HCT116 (cell line): Measurements from ENCODE around the gene PHOSPHO2.

Experiments used
- FOSL1 ChIP-seq: IDR thresholded peaks from 2 replicates; pipeline ENCODE4 v1.6.1; 2012; ENCODE audit warnings: low read depth
- POLR2A ChIP-seq: IDR thresholded peaks from 2 replicates; pipeline ENCODE4 v1.7.0; 2011; ENCODE audit warnings: borderline replicate concordance; ENCODE audit not compliant: insufficient read depth, insufficient read length; ENCODE audit errors: extremely low read depth
- TF ChIP-seq, protein P1 (sequence below): IDR thresholded peaks from 2 replicates; pipeline ENCODE4 v1.6.1; 2012; ENCODE audit warnings: low read depth
- TF ChIP-seq, protein P2 (sequence below), 3 experiments: fragments of 200-600 bp in 1 of 3; sonication (generic) in 1 of 3; IDR thresholded peaks in 2 of 3; conservative IDR thresholded peaks in 1 of 3; 2 replicates each; pipeline ENCODE4 v1.5.1; 2012 to 2017; ENCODE audit warnings: low read depth in 2 of 3, low read length in 2 of 3, antibody characterized with exemption in 1 of 3, borderline replicate concordance in 1 of 3, control low read depth in 1 of 3, mild to moderate bottlenecking in 1 of 3, mixed read lengths in 1 of 3, mixed run types in 1 of 3, moderate library complexity in 1 of 3; ENCODE audit not compliant: insufficient read depth in 1 of 3

DNA sequence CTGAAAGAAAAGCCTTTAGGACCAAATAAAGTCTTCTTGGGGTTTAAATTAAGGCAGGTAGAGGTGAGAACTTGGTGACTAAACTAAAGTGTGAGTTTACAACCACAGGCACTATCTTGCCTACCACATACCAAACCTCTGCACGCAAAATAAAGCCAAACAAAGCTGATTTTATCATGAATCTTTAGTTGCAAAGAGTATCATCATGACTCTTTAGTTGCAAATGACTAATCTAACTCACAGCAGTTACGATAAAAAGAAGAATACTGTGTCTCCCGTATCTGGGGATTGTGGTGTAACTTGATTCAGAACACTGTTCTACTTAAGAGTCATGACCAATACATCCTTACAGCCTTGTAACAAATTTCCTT is 11.2 kb upstream of the PHOSPHO2 start:
- no peak for TF ChIP-seq POLR2A
- TF ChIP-seq, protein P1, sequence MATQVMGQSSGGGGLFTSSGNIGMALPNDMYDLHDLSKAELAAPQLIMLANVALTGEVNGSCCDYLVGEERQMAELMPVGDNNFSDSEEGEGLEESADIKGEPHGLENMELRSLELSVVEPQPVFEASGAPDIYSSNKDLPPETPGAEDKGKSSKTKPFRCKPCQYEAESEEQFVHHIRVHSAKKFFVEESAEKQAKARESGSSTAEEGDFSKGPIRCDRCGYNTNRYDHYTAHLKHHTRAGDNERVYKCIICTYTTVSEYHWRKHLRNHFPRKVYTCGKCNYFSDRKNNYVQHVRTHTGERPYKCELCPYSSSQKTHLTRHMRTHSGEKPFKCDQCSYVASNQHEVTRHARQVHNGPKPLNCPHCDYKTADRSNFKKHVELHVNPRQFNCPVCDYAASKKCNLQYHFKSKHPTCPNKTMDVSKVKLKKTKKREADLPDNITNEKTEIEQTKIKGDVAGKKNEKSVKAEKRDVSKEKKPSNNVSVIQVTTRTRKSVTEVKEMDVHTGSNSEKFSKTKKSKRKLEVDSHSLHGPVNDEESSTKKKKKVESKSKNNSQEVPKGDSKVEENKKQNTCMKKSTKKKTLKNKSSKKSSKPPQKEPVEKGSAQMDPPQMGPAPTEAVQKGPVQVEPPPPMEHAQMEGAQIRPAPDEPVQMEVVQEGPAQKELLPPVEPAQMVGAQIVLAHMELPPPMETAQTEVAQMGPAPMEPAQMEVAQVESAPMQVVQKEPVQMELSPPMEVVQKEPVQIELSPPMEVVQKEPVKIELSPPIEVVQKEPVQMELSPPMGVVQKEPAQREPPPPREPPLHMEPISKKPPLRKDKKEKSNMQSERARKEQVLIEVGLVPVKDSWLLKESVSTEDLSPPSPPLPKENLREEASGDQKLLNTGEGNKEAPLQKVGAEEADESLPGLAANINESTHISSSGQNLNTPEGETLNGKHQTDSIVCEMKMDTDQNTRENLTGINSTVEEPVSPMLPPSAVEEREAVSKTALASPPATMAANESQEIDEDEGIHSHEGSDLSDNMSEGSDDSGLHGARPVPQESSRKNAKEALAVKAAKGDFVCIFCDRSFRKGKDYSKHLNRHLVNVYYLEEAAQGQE = no peak
- TF ChIP-seq, protein P2, sequence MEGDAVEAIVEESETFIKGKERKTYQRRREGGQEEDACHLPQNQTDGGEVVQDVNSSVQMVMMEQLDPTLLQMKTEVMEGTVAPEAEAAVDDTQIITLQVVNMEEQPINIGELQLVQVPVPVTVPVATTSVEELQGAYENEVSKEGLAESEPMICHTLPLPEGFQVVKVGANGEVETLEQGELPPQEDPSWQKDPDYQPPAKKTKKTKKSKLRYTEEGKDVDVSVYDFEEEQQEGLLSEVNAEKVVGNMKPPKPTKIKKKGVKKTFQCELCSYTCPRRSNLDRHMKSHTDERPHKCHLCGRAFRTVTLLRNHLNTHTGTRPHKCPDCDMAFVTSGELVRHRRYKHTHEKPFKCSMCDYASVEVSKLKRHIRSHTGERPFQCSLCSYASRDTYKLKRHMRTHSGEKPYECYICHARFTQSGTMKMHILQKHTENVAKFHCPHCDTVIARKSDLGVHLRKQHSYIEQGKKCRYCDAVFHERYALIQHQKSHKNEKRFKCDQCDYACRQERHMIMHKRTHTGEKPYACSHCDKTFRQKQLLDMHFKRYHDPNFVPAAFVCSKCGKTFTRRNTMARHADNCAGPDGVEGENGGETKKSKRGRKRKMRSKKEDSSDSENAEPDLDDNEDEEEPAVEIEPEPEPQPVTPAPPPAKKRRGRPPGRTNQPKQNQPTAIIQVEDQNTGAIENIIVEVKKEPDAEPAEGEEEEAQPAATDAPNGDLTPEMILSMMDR (IDR thresholded peaks at IDR 0.05 in 2 of 3, conservative IDR thresholded peaks at IDR 0.05 in 1 of 3; ENCODE audit: borderline replicate concordance in 1 of 3, insufficient read depth in 1 of 3, low read depth in 2 of 3, low read length in 2 of 3) = no peak
- TF ChIP-seq FOSL1 = no peak
